A549 (cell line): ENCODE results near the gene CLSTN2. TPM values are rescaled to one million over a fixed set of nuclear protein-coding genes. Genes with fewer than 3 reads are reported as not detected.

Experiments
- ATAC-seq, 2 experiments: fragments of 200-7000 bp in 1 of 2; fragments of >200 bp in 1 of 2; cut with Nextera tagmentation in 1 of 2; cut with Tn5 transposase in 1 of 2; 3 replicates each; pipeline versions ENCODE4 v1.8.0 to v1.9.1; 2018 to 2020; ENCODE audit warnings: mild to moderate bottlenecking in 1 of 2, moderate library complexity in 1 of 2
- CTCF ChIA-PET: fragments of 300-600 bp; sonication (Branson Sonifier 250); formaldehyde crosslinking; extraction: SDS; loops from one replicate; lab custom pipeline; 2021; ENCODE audit warnings: antibody characterized with exemption, inconsistent platforms; lab: Yijun Ruan, JAX
- POLR2A ChIA-PET: fragments of 350-600 bp; formaldehyde crosslinking; extraction: SDS; loops from one replicate; lab custom pipeline; 2021; ENCODE audit warnings: antibody characterized with exemption, inconsistent platforms; lab: Yijun Ruan, JAX
- DNase-seq, 2 experiments: peaks; one replicate each; pipeline versions ENCODE4 v3.0.0 to v3.0.0-alpha.2; 2011 to 2016; ENCODE audit warnings: low read depth in 1 of 2, low spot score in 1 of 2
- FAIRE-seq: peaks from 2 replicates; lab custom pipeline; 2011; peaks lifted over from hg19 to GRCh38; lab: Jason Lieb, UNC
- H3K27ac ChIP-seq, 2 experiments: fragments of >200 bp; sonication (Bioruptor Twin); formaldehyde crosslinking; 3 replicates each; pipeline ENCODE4 v1.5.1; 2016 to 2017
- H3K4me1 ChIP-seq: fragments of >200 bp; sonication (Bioruptor Twin); formaldehyde crosslinking; 3 replicates; pipeline ENCODE4 v1.6.1; 2016
- H3K4me2 ChIP-seq: fragments of >200 bp; sonication (Bioruptor Twin); formaldehyde crosslinking; 3 replicates; pipeline ENCODE4 v1.6.1; 2016
- H3K4me3 ChIP-seq: fragments of >200 bp; sonication (Bioruptor Twin); formaldehyde crosslinking; 3 replicates; pipeline ENCODE4 v1.5.1; 2016
- H3K9me3 ChIP-seq: fragments of >200 bp; sonication (Bioruptor Twin); formaldehyde crosslinking; 3 replicates; pipeline ENCODE4 v1.6.1; 2016
- ATOH8 ChIP-seq: fragments of 250-450 bp; sonication (Bioruptor Pico); IDR thresholded peaks from 2 replicates; pipeline ENCODE4 v1.5.0; 2020; ENCODE audit warnings: low read depth, mild to moderate bottlenecking, moderate library complexity
- BHLHE40 ChIP-seq: IDR thresholded peaks from 2 replicates; pipeline ENCODE4 v1.6.1; 2012; ENCODE audit warnings: low read depth, low read length, inconsistent platforms
- CBX8 ChIP-seq: fragments of 200-600 bp; sonication (generic); IDR thresholded peaks from 2 replicates; pipeline ENCODE4 v1.6.1; 2016
- CEBPB ChIP-seq, 2 experiments: fragments of >200 bp in 1 of 2; sonication (Bioruptor Twin) in 1 of 2; formaldehyde crosslinking in 1 of 2; IDR thresholded peaks; 2 replicates each; pipeline ENCODE4 v1.6.1; 2012 to 2016
- CHD2 ChIP-seq: fragments of 150-350 bp; IDR thresholded peaks from 2 replicates; pipeline ENCODE4 v1.6.1; 2014; ENCODE audit warnings: low read length; ENCODE audit not compliant: partially characterized antibody
- CHD4 ChIP-seq: fragments of 200-600 bp; sonication (generic); IDR thresholded peaks from 2 replicates; pipeline ENCODE4 v1.6.1; 2016; ENCODE audit warnings: antibody characterized with exemption, mild to moderate bottlenecking, borderline replicate concordance
- CTCF ChIP-seq: fragments of >200 bp; sonication (Bioruptor Twin); formaldehyde crosslinking; IDR thresholded peaks from 3 replicates; pipeline ENCODE4 v1.5.1; 2016
- E2F6 ChIP-seq: IDR thresholded peaks from 2 replicates; pipeline ENCODE4 v1.6.1; 2012; ENCODE audit warnings: low read depth, borderline replicate concordance
- EHMT2 ChIP-seq: fragments of 200-600 bp; sonication (generic); IDR thresholded peaks from 2 replicates; pipeline ENCODE4 v1.6.1; 2016; ENCODE audit warnings: antibody characterized with exemption, low read depth, mild to moderate bottlenecking, moderate library complexity
- FOSB ChIP-seq: fragments of 250-450 bp; sonication (Bioruptor Pico); IDR thresholded peaks from 2 replicates; pipeline ENCODE4 v1.5.0; 2020; ENCODE audit warnings: mild to moderate bottlenecking, moderate library complexity
- GATA3 ChIP-seq: IDR thresholded peaks from 2 replicates; pipeline ENCODE4 v1.6.1; 2012; ENCODE audit warnings: borderline replicate concordance
- JUN ChIP-seq, 2 experiments: fragments of >200 bp; sonication (Bioruptor Twin); formaldehyde crosslinking; IDR thresholded peaks; 2 replicates in 1 of 2; 3 replicates in 1 of 2; pipeline ENCODE4 v1.6.1; 2016 to 2017
- JUNB ChIP-seq: fragments of >200 bp; sonication (Bioruptor Twin); formaldehyde crosslinking; IDR thresholded peaks from 2 replicates; pipeline ENCODE4 v1.6.1; 2016
- KDM1A ChIP-seq: fragments of 200-600 bp; sonication (generic); IDR thresholded peaks from 2 replicates; pipeline ENCODE4 v1.6.1; 2016; ENCODE audit warnings: low read depth, mild to moderate bottlenecking
- MAFK ChIP-seq: fragments of 450-650 bp; IDR thresholded peaks from 2 replicates; pipeline ENCODE4 v1.6.1; 2014; ENCODE audit not compliant: partially characterized antibody
- MAZ ChIP-seq: fragments of 150-350 bp; IDR thresholded peaks from 2 replicates; pipeline ENCODE4 v1.6.1; 2014; ENCODE audit warnings: antibody characterized with exemption, low read depth, low read length, borderline replicate concordance
- NFE2L2 ChIP-seq: fragments of 150-350 bp; conservative IDR thresholded peaks from 2 replicates; pipeline ENCODE4 v1.6.1; 2014; ENCODE audit warnings: low read length
- NR3C1 ChIP-seq: fragments of >200 bp; sonication (Bioruptor Twin); formaldehyde crosslinking; IDR thresholded peaks from 3 replicates; pipeline ENCODE4 v1.6.1; 2017
- SMC3 ChIP-seq: fragments of >200 bp; sonication (Bioruptor Twin); formaldehyde crosslinking; IDR thresholded peaks from 3 replicates; pipeline ENCODE4 v1.6.1; 2018; ENCODE audit warnings: inconsistent platforms
- SREBF2 ChIP-seq: fragments of 450-650 bp; IDR thresholded peaks from 2 replicates; pipeline ENCODE4 v1.6.1; 2014; ENCODE audit warnings: mild to moderate bottlenecking, moderate library complexity
- TFCP2L1 ChIP-seq: fragments of 250-450 bp; sonication (Bioruptor Pico); IDR thresholded peaks from 2 replicates; pipeline ENCODE4 v1.5.0; 2021; ENCODE audit warnings: mild to moderate bottlenecking
- TP53 ChIP-seq: fragments of 250-450 bp; sonication (Bioruptor Pico); IDR thresholded peaks from 2 replicates; pipeline ENCODE4 v1.5.0; 2021; ENCODE audit warnings: mild to moderate bottlenecking, moderate library complexity
- ZC3H11A ChIP-seq: fragments of 450-650 bp; IDR thresholded peaks from 2 replicates; pipeline ENCODE4 v1.6.1; 2014; ENCODE audit warnings: antibody characterized with exemption, mild to moderate bottlenecking
- ZFP36 ChIP-seq: fragments of 450-650 bp; IDR thresholded peaks from 2 replicates; pipeline ENCODE4 v1.6.1; 2014; ENCODE audit warnings: borderline replicate concordance; ENCODE audit not compliant: partially characterized antibody
- WGBS: methylation state at CpG from one replicate; pipeline ENCODE4 v1.1.6; 2017; ENCODE audit errors: missing lambda C conversion rate; 5-methylcytosine and 5-hydroxymethylcytosine counted together
- polyA plus RNA-seq, 4 experiments: library from polyadenylated mRNA; depleted of rRNA in 3 of 4; stranded (reverse); fragments of >200 nt; fragmentation: RNase III in 1 of 4; extraction: RNeasy Plus Mini Kit Qiagen cat#74134 plus additional on column Dnase treatment in 1 of 4; gene quantifications; 2 replicates in 3 of 4; 3 replicates in 1 of 4; pipeline ENCODE4 v1.2.3, GENCODE V29; 2011 to 2017
- TF ChIP-seq, protein P1 (sequence below): fragments of 150-350 bp; IDR thresholded peaks from 2 replicates; pipeline ENCODE4 v1.6.1; 2014; ENCODE audit warnings: low read depth, mild to moderate bottlenecking, low read length

Gene CLSTN2
- polyA plus RNA-seq, 2 of the 4 experiments (the other 2 are of a cell fraction): 0.03 to 0.04 TPM

DNA sequence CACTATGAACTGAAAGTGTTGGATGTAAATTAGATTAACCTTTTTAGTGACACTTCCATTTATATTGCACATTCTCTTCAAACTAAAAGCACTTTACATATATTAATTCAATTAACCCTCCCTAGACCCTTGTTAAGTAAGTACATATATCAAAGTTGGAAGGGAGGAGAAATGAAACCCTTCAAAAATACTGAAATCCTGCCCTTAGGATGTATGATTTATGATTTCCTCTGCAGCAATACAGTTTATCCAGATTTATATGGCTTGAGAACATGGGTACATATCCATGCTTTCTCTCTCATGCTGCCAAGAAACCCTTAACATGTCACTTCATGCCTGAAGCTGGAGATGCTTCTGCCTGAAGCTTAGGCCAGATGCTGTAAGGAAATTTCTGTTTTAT, 11.0 kb downstream of the CLSTN2 start:
- Histone ChIP-seq H3K27ac (no peak overlapping the region), H3K4me3 (no peak overlapping the region), H3K9me3 (no peaks in the 10 kb centered on the region), H3K4me1 (no peaks in the 10 kb centered on the region), H3K4me2 (no peak overlapping the region)
- ChIA-PET CTCF (no interaction called here), POLR2A (no interaction called here)
- ATAC-seq (no peak), DNase-seq (no peak), FAIRE-seq (no peak)
- TF ChIP-seq CHD2 (no peak), EHMT2 (no peak), SREBF2 (no peak), SMC3 (no peak), ATOH8 (CRISPR knock-in tag) (no peak), ZC3H11A (no peak), NFE2L2 (no peak), JUN (IDR thresholded peaks at IDR 0.05) (no peak), MAZ (no peak), BHLHE40 (no peak), MAFK (no peak), KDM1A (no peak), JUNB (no peak)

- no peak for ATAC-seq
- no peak overlapping the region for H3K4me3 ChIP-seq
- H3K4me1 ChIP-seq: no peaks in the 10 kb centered on the region
- ChIA-PET CTCF (no interaction called here), POLR2A (no interaction called here)
- FAIRE-seq: no peak
- no peak overlapping the region for H3K27ac ChIP-seq
- no peak for DNase-seq
- no peak overlapping the region for H3K4me2 ChIP-seq
- no peaks in the 10 kb centered on the region for H3K9me3 ChIP-seq
- TF ChIP-seq GATA3 (no peak), NR3C1 (no peak), CTCF (no peak), CBX8 (no peak), JUN (IDR thresholded peaks at IDR 0.05) (no peak), CHD4 (no peak), SREBF2 (no peak), NFE2L2 (no peak), CEBPB (IDR thresholded peaks at IDR 0.05) (no peak)
These were observed 13.5 kb downstream of the CLSTN2 start for GRCh38 chr3:139948467-139948866.

- FAIRE-seq: no peak
- POLR2A ChIA-PET: no interaction called here
- Histone ChIP-seq H3K9me3 (no peaks in the 10 kb centered on the region), H3K4me3 (no peak overlapping the region), H3K4me1 (no peaks in the 10 kb centered on the region), H3K27ac (no peak overlapping the region), H3K4me2 (no peak overlapping the region)
- DNase-seq: no peak
- CTCF ChIA-PET: no interaction called here
- TF ChIP-seq, protein P1, sequence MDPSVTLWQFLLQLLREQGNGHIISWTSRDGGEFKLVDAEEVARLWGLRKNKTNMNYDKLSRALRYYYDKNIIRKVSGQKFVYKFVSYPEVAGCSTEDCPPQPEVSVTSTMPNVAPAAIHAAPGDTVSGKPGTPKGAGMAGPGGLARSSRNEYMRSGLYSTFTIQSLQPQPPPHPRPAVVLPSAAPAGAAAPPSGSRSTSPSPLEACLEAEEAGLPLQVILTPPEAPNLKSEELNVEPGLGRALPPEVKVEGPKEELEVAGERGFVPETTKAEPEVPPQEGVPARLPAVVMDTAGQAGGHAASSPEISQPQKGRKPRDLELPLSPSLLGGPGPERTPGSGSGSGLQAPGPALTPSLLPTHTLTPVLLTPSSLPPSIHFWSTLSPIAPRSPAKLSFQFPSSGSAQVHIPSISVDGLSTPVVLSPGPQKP: no peak
- no peak for TF ChIP-seq TP53 (CRISPR knock-in tag)
- TF ChIP-seq JUN (IDR thresholded peaks at IDR 0.05): no peak
- TF ChIP-seq FOSB (CRISPR knock-in tag): no peak
- TF ChIP-seq MAZ: no peak
- TF ChIP-seq E2F6: no peak
- no peak for TF ChIP-seq ZFP36
- TF ChIP-seq TFCP2L1 (CRISPR knock-in tag): no peak
- no peak for ATAC-seq
- WGBS: 5% methylated on average over 6 of the region's 6 CpGs
These were observed 13.9 kb downstream of the CLSTN2 start for GRCh38 chr3:139948898-139949297.
